Upper lobe of left lung (tissue), 4 donors: ENCODE data around the gene PGP.

Source experiments
- CTCF ChIP-seq, 6 experiments: fragments of 450-650 bp in 4 of 6; fragments of 200-600 bp in 2 of 6; sonication (generic) in 2 of 6; IDR thresholded peaks; one replicate each; pipeline ENCODE4 v1.5.1; 2016 to 2019; ENCODE audit warnings: antibody characterized with exemption in 6 of 6
- POLR2A ChIP-seq, 4 donors: fragments of 450-650 bp; IDR thresholded peaks; one replicate each; pipeline ENCODE4 v1.5.1; 2016 to 2017; ENCODE audit warnings: antibody characterized with exemption in 4 of 4, mild to moderate bottlenecking in 2 of 4
- POLR2AphosphoS5 ChIP-seq, 2 donors: sonication (generic); formaldehyde crosslinking; IDR thresholded peaks; one replicate each; pipeline ENCODE4 v1.5.1; 2017; ENCODE audit warnings: antibody characterized with exemption in 2 of 2

GRCh38 chr16:2190002-2190658 is 24.5 kb downstream of the PGP start:
- TF ChIP-seq CTCF (IDR thresholded peaks at IDR 0.05), result no peak
- TF ChIP-seq POLR2AphosphoS5 (IDR thresholded peaks at IDR 0.05), result no peak
- no peak for TF ChIP-seq POLR2A (IDR thresholded peaks at IDR 0.05)
